Skeletal muscle satellite cell (primary cell): Measurements from ENCODE around the gene CANT1.
A peak's percentile ranks its signal among the peaks of the same experiment; 100 is the strongest.

Experiments
- H3K27me3 ChIP-seq: 2 replicates; pipeline ENCODE4 v1.7.0; 2013; ENCODE audit warnings: low read length; ENCODE audit not compliant: control insufficient read depth, insufficient read depth
- H3K36me3 ChIP-seq: 2 replicates; pipeline ENCODE4 v1.7.0; 2013; ENCODE audit warnings: mild to moderate bottlenecking, control low read depth, low read length; ENCODE audit not compliant: insufficient read depth
- H3K4me1 ChIP-seq: 2 replicates; pipeline ENCODE4 v1.7.0; 2013; ENCODE audit warnings: low read length; ENCODE audit not compliant: control insufficient read depth, insufficient read depth
- H3K4me2 ChIP-seq: 2 replicates; pipeline ENCODE4 v1.7.0; 2013; ENCODE audit warnings: mild to moderate bottlenecking, low read length
- H3K4me3 ChIP-seq: 2 replicates; pipeline ENCODE4 v1.7.0; 2013; ENCODE audit warnings: low read length
- H3K9ac ChIP-seq: 2 replicates; pipeline ENCODE4 v1.7.0; 2013; ENCODE audit warnings: mild to moderate bottlenecking, low read depth, low read length, moderate library complexity
- H3K9me3 ChIP-seq: replicated peaks from 2 replicates; pipeline ENCODE4 v1.7.0; 2013; ENCODE audit warnings: mild to moderate bottlenecking, control low read depth, low read length

CANT1 gene

GRCh38 chr17:78995022-78995760 is 14.4 kb downstream of the CANT1 start:
- no peak overlapping the region for H3K4me2 ChIP-seq
- peaks cover 34% of the 10 kb centered on the region for H3K4me1 ChIP-seq
- no peak overlapping the region for H3K9ac ChIP-seq
- H3K36me3 ChIP-seq, result peaks cover 73% of the 10 kb centered on the region
- H3K9me3 ChIP-seq, result no peaks in the 10 kb centered on the region
- H3K4me3 ChIP-seq, result no peak overlapping the region
- no peaks in the 10 kb centered on the region for H3K27me3 ChIP-seq

- Histone ChIP-seq H3K36me3 (peaks cover 76% of the 10 kb centered on the region), H3K9ac (no peak overlapping the region), H3K4me3 (no peak overlapping the region), H3K4me1 (peaks cover 33% of the 10 kb centered on the region), H3K9me3 (no peaks in the 10 kb centered on the region), H3K4me2 (no peak overlapping the region), H3K27me3 (no peaks in the 10 kb centered on the region)
Observed at GRCh38 chr17:78993981-78994671, 15.4 kb downstream of the CANT1 start.

- H3K27me3 ChIP-seq, result no peaks in the 10 kb centered on the region
- no peak overlapping the region for H3K4me3 ChIP-seq
- peaks cover 26% of the 10 kb centered on the region for H3K4me1 ChIP-seq
- H3K36me3 ChIP-seq, result peaks cover 70% of the 10 kb centered on the region
- no peak overlapping the region for H3K9ac ChIP-seq
- H3K9me3 ChIP-seq, result no peaks in the 10 kb centered on the region
- H3K4me2 ChIP-seq, result no peak overlapping the region
Observed at GRCh38 chr17:78993241-78993956, 16.2 kb downstream of the CANT1 start.

- Histone ChIP-seq H3K36me3 (peaks cover 70% of the 10 kb centered on the region), H3K27me3 (no peaks in the 10 kb centered on the region), H3K4me2 (no peak overlapping the region)
Observed at GRCh38 chr17:78992542-78993212, 16.9 kb downstream of the CANT1 start.

GRCh38 chr17:78991906-78992532 is 17.5 kb downstream of the CANT1 start:
- no peaks in the 10 kb centered on the region for H3K27me3 ChIP-seq
- H3K4me3 ChIP-seq, result no peak overlapping the region
- H3K9me3 ChIP-seq, result no peaks in the 10 kb centered on the region
- peaks cover 68% of the 10 kb centered on the region for H3K36me3 ChIP-seq
- no peak overlapping the region for H3K9ac ChIP-seq
- peaks cover 19% of the 10 kb centered on the region for H3K4me1 ChIP-seq
- no peak overlapping the region for H3K4me2 ChIP-seq

More at GRCh38 chr17:78992542-78993212, 16.9 kb downstream of the CANT1 start:
- Histone ChIP-seq H3K9me3 (no peaks in the 10 kb centered on the region), H3K9ac (no peak overlapping the region), H3K4me1 (peaks cover 19% of the 10 kb centered on the region), H3K4me3 (no peak overlapping the region)

- H3K9ac ChIP-seq, result no peak overlapping the region
- peaks cover 19% of the 10 kb centered on the region for H3K4me1 ChIP-seq
- no peak overlapping the region for H3K4me2 ChIP-seq
- H3K9me3 ChIP-seq, result no peaks in the 10 kb centered on the region
- H3K36me3 ChIP-seq, result peaks cover 60% of the 10 kb centered on the region
- no peaks in the 10 kb centered on the region for H3K27me3 ChIP-seq
- no peak overlapping the region for H3K4me3 ChIP-seq
Observed at GRCh38 chr17:78991017-78991738, 18.4 kb downstream of the CANT1 start.

GRCh38 chr17:78990349-78991016 is 19.1 kb downstream of the CANT1 start:
- Histone ChIP-seq H3K4me2 (no peak overlapping the region), H3K27me3 (no peaks in the 10 kb centered on the region), H3K9me3 (no peaks in the 10 kb centered on the region), H3K4me1 (peaks cover 21% of the 10 kb centered on the region), H3K4me3 (no peak overlapping the region), H3K36me3 (peaks cover 53% of the 10 kb centered on the region), H3K9ac (no peak overlapping the region)

- no peak overlapping the region for H3K4me2 ChIP-seq
- peaks cover 33% of the 10 kb centered on the region for H3K36me3 ChIP-seq
- no peak overlapping the region for H3K4me3 ChIP-seq
- no peaks in the 10 kb centered on the region for H3K9me3 ChIP-seq
- no peaks in the 10 kb centered on the region for H3K27me3 ChIP-seq
- H3K9ac ChIP-seq, result no peak overlapping the region
- H3K4me1 ChIP-seq, result peaks cover 21% of the 10 kb centered on the region
Observed at GRCh38 chr17:78988152-78988551, 21.4 kb downstream of the CANT1 start.

- Histone ChIP-seq H3K36me3 (peaks cover 22% of the 10 kb centered on the region), H3K9ac (peak overlapping the region; percentile 32), H3K4me3 (peak overlapping the region; percentile 61), H3K4me2 (peak overlapping the region; percentile 81), H3K9me3 (no peaks in the 10 kb centered on the region), H3K27me3 (no peaks in the 10 kb centered on the region), H3K4me1 (peaks cover 21% of the 10 kb centered on the region)
Observed at GRCh38 chr17:78986649-78987328, 22.8 kb downstream of the CANT1 start.
